ENCODE data around the gene GDAP2. TPM values are rescaled to one million over a fixed set of nuclear protein-coding genes. Genes with fewer than 3 reads are reported as not detected.
"Not testable (repeated sequence)": the region's sequence is repeated elsewhere in the genome, so short reads cannot be mapped to it uniquely, and the experiment has no call there.

GDAP2 gene
- total RNA-seq, 1 donor from 2014 or later: 18.9 TPM

DNA sequence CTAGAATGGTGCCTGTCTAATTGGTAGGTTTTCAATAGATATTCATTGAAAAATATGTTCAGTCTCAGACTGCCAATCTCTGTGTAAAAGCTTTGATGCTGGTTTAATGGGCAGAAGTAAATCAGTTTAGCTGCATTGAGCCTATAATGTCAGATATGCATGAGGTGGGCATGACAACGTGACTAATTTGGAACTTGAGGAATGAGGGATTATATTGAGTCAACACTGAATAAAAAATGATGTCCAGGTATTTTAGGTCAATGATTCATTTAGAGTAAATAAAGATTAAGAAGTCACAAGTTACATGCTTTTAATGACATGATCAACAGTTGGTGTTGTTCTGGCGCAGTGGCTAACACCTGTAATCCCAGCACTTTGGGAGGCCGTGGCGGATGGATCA is 3.2 kb upstream of the GDAP2 start:
- H3K4me3 ChIP-seq (ENCODE audit: low read depth, low read length): no peak overlapping the region
- no peak for DNase-seq (ENCODE audit: low read depth)
- TF ChIP-seq CTCF (IDR thresholded peaks at IDR 0.05; ENCODE audit: insufficient read depth, low read length, poor library complexity, severe bottlenecking): no peak
- H3K27me3 ChIP-seq (ENCODE audit: control insufficient read depth, insufficient read depth, low read length): no peaks in the 10 kb centered on the region
- H3K36me3 ChIP-seq (ENCODE audit: control insufficient read depth, insufficient read depth, low read length): no peaks in the 10 kb centered on the region

GRCh38 chr1:117930484-117930883 is 1.1 kb upstream of the GDAP2 start:
- no peak for TF ChIP-seq CTCF (IDR thresholded peaks at IDR 0.05; ENCODE audit: insufficient read depth, low read length, poor library complexity, severe bottlenecking)
- DNase-seq (ENCODE audit: low read depth): no peak

DNA sequence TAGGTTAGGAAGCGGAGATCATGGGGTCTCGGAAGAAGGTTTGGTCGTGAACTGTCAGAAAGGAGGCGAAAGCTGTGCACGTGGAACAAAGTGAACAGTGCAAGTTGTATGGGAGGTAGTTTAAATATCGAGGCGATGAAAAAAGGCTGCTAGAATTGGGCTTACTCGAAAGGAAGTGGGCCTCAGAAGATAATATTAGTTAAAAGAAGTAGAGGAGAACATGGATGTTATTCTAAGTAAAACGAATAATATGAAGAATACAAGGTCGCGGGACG is 689 bp upstream of the GDAP2 start:
- Histone ChIP-seq H3K4me3 (ENCODE audit: low read depth, low read length) (peak overlapping the region; percentile 69), H3K36me3 (ENCODE audit: control insufficient read depth, insufficient read depth, low read length) (no peaks in the 10 kb centered on the region), H3K27me3 (ENCODE audit: control insufficient read depth, insufficient read depth, low read length) (no peaks in the 10 kb centered on the region)
- TF ChIP-seq CTCF (IDR thresholded peaks at IDR 0.05; ENCODE audit: insufficient read depth, low read length, poor library complexity, severe bottlenecking): no peak
- DNase-seq (ENCODE audit: low read depth): no peak

More at GRCh38 chr1:117930484-117930883, 1.1 kb upstream of the GDAP2 start:
- Histone ChIP-seq H3K4me3 (ENCODE audit: low read depth, low read length) (peak overlapping the region; percentile 69), H3K27me3 (ENCODE audit: control insufficient read depth, insufficient read depth, low read length) (no peaks in the 10 kb centered on the region), H3K36me3 (ENCODE audit: control insufficient read depth, insufficient read depth, low read length) (no peaks in the 10 kb centered on the region)

GRCh38 chr1:117928881-117929342 is 509 bp downstream of the GDAP2 start:
- Histone ChIP-seq H3K27me3 (ENCODE audit: control insufficient read depth, insufficient read depth, low read length) (no peaks in the 10 kb centered on the region), H3K4me3 (ENCODE audit: low read depth, low read length) (peak overlapping the region; percentile 69), H3K36me3 (ENCODE audit: control insufficient read depth, insufficient read depth, low read length) (no peaks in the 10 kb centered on the region)
- TF ChIP-seq CTCF (IDR thresholded peaks at IDR 0.05; ENCODE audit: insufficient read depth, low read length, poor library complexity, severe bottlenecking): peak; percentile 20
- DNase-seq (ENCODE audit: low read depth): peak; percentile 19

DNA sequence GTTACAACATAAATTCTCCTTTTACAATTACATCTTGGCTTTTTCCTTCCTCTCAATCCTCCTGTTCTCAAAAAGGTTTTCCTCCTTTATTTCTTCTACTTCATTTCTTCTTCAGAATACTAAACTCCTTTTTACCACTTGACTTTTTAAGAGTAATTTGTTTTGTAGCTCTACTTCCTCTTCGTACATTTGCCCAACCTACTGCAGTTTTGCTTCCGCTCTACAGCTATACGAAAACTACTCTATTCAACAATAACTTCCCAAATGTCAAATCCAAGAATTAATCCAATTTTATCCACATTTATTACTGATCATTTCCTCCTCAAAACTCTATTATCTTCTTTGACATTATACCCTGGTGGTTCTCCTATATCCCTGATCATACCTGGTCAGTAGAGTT is 3.4 kb downstream of the GDAP2 start:
- no peak for TF ChIP-seq CTCF (IDR thresholded peaks at IDR 0.05; ENCODE audit: insufficient read depth, low read length, poor library complexity, severe bottlenecking)
- DNase-seq (ENCODE audit: low read depth): no peak
- Histone ChIP-seq H3K4me3 (ENCODE audit: low read depth, low read length) (no peak overlapping the region), H3K27me3 (ENCODE audit: control insufficient read depth, insufficient read depth, low read length) (no peaks in the 10 kb centered on the region), H3K36me3 (ENCODE audit: control insufficient read depth, insufficient read depth, low read length) (no peaks in the 10 kb centered on the region)

DNA sequence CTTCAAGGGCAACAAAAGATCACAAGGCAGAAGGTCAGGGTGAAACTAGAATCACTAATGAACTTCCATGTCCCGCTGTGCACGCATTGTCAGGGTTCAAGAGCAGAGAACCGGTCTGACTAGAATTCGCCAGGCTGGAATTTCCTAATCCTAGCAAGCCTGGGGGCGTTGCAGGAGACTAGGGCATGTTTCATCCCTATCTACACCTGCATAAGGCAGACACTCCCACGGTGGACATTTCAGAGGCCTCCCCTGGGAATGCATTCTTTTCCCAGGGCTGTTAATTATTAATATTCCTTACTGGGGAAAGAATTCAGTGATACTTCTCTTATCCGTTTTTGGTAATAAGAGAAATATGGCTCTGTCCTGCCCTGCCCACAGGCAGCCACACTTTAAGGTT is 6.7 kb downstream of the GDAP2 start:
- H3K27me3 ChIP-seq (ENCODE audit: control insufficient read depth, insufficient read depth, low read length); DNase-seq (ENCODE audit: low read depth); H3K36me3 ChIP-seq (ENCODE audit: control insufficient read depth, insufficient read depth, low read length); H3K4me3 ChIP-seq (ENCODE audit: low read depth, low read length): not testable (repeated sequence)

All from kidney epithelial cell (primary cell).